Eye (tissue), 1 donor: ENCODE measurements around the gene SPATA2L.

Experiments used
- DNase-seq: peaks from one replicate; pipeline ENCODE4 v3.0.0-alpha.2; 2015

SPATA2L gene

DNA sequence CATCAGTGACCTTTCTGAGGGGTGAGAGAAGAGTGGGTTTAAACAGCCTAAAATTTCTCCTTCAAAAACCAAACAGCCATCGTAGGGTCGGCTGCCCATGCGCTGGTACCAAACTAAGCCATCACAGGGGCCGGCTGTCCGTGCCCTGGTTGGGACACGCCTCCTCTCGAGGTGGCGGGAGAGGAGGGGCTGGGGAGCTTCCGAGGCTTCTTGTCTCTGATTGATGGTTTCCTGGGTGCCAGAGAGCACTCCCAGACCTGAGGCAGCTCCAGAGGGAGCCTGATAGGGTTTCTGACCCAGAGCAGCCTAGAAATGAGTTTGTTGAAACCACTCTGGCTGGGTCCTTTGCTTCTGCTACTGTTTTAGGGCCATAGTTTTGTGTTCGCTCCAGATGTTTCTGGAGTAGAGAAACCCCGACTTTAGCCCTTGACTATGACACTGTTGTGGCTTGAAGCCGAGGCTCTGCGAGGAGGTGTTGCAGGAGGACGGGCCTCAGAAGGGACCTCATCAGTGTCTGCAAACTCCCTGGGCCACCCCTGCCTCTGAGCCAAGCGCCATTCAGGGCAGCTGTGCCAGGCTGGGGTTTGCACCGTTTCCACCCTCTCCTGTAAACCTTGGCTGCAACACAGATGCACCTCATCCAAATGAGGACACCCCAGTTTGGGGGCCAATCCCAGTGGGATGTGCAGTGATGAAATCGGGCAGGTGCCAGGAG, 26.1 kb upstream of the SPATA2L start:
- no peak for DNase-seq

DNA sequence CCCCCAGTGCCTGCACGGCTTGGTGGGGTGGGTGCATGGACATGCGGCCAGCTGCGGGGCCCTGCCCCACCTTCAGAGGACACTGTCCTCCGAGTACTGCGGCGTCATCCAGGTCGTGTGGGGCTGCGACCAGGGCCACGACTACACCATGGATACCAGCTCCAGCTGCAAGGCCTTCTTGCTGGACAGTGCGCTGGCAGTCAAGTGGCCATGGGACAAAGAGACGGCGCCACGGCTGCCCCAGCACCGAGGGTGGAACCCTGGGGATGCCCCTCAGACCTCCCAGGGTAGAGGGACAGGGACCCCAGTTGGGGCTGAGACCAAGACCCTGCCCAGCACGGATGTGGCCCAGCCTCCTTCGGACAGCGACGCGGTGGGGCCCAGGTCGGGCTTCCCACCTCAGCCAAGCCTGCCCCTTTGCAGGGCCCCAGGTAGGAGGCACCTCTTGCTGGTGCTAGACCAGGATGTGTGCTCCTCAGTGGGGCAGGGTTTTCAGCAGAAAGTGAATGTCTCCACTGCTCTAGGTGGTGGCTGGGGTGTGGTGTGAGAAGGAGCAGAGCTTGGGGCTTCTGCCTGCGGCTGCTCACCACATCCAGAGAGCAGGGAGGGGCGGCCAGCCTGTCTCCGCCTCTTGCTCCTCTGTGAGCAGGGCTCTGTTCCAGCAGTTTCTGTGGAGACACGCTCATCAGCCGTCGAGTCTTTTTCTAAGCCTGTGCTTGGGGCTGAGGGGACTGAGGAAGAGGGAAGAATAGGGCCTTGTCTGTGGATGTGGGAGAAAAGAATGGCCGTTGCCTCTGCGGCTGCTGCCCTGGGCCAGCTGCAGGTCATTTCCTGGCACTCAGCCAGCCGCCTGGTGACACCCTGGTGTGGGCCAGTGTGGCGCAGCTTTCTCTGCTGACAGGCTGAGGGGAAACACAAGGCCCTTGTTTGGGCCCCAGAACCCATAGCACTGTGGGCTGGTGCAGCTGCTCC, 22.1 kb upstream of the SPATA2L start:
- no peak for DNase-seq

DNA sequence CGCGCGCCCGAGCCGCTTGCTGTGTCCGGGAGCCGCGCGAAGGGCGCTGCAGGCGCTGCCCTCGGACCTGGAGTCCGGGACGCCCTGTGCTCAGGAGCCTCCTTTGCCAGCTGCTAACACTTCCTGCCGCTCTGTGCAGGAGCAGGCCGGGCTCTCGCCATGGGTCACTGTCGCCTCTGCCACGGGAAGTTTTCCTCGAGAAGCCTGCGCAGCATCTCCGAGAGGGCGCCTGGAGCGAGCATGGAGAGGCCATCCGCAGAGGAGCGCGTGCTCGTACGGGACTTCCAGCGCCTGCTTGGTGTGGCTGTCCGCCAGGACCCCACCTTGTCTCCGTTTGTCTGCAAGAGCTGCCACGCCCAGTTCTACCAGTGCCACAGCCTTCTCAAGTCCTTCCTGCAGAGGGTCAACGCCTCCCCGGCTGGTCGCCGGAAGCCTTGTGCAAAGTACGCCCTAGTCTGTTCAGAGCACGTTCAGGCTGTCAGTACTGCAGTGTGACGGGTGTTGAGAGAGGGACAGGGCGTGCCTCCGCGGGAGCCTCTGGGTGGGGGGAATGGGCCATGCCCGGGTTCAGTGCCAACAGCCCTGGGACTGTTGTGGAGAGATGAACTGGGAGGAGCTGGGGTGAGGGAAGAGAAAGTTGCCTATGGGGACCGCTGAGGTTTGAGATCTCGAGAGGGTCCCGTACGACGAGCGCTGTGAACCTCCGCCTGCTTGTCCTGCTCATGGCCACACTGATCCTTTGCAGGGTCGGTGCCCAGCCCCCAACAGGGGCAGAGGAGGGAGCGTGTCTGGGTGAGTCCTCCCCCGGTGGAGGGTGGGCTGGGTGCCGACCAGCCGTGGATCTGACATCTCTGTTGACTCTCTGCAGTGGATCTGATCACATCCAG, 21.1 kb upstream of the SPATA2L start:
- DNase-seq, result peak; percentile 37

DNA sequence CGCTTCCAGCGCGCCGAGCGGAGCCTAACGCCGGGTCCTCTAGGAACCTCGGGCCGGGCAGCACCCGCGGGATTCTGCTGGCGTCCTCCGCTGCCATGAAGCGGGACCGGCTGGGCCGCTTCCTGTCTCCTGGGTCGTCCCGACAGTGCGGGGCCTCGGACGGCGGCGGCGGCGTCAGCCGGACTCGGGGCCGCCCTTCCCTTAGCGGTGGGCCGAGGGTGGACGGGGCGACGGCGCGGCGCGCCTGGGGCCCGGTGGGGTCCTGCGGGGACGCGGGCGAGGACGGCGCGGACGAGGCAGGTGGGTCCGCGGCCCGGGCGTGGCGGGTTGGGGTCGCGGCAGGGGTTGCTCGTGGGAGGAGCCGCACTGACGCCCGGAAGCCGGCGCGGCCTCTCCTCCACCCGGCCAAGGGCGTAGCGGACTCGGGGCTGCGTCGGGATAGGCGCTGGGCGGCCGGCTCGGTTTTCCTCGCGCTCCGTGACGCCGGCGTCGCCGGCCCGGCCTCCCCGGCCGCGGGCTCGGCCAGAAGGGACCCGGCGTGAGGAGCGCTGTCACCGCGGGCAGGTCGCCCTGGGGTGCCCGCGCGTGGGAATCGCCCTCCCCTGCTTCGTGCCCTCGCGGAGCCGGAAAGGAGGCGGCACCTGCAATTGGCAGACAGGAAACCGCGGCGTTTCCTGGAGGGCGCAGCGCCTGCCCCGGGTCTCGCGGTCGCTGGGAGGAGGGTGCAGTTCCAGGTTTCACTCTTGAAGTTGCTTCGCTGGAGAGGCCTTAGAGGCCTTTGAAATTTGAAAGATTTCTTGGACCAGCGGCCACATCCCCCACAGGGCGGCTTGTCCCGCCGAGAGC, 20.3 kb upstream of the SPATA2L start:
- peak; percentile 38 for DNase-seq

DNA sequence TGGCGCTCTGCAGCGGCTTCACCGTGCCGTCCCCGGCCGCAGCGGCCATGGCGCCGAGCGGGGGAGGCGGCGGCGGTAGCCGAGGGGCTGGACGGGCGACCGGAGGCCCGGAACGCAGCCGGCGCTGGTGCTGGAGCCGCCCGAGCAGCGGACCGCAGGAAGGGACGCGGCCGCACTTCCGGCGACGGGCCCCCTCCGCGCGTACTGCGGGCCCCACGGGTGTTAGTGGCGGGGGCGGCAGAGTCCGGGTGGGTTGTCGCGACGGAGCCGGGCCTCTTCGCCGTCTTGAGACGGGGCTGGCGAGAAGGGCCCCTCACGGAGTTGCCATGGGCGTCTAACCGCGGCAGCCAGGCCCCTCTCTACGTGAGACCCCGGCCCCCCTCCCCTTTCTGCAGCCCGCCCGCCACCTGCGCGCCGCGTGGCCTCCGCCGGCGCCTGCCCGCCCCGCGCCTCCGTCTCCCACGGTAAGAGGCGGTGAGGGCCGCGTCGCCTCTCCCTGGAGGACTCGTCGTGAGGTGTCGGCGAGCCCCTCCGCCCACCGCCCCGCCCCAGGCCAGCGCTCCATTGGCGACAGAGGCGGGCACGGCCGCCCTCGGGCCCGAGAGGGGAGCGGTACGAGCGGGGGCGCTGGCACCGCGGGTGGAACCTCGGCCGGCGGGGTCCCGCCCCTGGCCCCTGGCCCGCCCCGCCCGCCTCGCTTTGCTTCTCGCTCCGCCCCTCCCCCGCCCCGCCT, 19.5 kb upstream of the SPATA2L start, which contains the start of the genes VPS9D1 and ZNF276:
Gene VPS9D1, minus strand, starts transcription at position 86 of the 733 bp plus-strand sequence. Its CDS starts 37 bp downstream, at position 49.
Gene ZNF276, plus strand, starts transcription at position 725 of the 733 bp plus-strand sequence. CDS start 104 bp downstream, outside the sequence.
- DNase-seq, result peak; percentile 93

DNA sequence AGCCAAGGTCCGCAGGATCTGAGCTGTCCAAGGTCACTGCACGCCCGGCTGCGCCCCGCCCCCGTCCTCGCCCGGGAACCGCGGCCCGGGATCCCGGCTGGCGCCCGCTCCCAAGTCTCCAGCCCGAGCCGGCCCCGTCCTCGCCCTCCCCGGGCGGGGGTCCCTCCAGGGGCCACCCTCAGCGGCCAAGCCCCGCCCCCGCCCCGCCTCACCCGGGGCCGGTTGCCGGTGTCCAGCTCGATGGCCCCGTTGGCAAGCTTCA, 19.0 kb upstream of the SPATA2L start:
- DNase-seq, result peak; percentile 79

DNA sequence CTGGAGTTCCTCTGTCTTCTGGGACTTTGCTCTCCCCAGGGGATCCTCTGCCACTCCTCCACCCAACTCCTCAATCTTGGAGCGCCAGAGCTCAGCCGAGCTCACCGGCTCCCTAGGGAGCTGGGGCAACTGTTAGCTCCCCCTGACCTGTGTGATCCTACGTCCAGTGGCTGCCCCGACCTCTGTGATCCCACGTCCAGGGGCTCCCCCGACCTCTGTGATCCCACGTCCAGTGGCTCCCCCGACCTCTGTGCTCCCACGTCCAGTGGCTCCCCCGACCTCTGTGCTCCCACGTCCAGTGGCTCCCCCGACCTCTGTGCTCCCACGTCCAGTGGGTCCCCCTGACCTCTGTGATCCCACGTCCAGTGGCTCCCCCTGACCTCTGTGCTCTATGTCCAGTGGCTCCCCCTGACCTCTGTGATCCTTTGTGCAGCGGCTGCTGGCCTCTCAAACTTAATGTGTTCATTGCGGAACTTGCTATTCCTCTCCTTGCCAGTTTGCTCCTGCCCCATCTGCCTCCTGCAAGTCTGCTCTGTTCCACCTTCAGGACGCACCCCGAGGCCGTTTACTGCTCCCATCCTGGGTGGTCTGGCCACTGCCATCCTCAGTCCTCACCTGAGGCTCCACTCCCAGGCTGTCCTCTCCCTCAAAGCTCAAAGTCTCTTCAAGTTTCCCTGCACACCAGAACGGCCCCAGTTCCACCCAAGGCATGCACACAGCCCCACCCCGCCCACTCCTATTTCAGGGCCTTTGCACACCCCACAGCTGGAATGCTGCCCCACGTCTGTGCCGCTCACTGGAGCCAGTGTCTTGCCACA, 16.4 kb upstream of the SPATA2L start:
- DNase-seq, result no peak

DNA sequence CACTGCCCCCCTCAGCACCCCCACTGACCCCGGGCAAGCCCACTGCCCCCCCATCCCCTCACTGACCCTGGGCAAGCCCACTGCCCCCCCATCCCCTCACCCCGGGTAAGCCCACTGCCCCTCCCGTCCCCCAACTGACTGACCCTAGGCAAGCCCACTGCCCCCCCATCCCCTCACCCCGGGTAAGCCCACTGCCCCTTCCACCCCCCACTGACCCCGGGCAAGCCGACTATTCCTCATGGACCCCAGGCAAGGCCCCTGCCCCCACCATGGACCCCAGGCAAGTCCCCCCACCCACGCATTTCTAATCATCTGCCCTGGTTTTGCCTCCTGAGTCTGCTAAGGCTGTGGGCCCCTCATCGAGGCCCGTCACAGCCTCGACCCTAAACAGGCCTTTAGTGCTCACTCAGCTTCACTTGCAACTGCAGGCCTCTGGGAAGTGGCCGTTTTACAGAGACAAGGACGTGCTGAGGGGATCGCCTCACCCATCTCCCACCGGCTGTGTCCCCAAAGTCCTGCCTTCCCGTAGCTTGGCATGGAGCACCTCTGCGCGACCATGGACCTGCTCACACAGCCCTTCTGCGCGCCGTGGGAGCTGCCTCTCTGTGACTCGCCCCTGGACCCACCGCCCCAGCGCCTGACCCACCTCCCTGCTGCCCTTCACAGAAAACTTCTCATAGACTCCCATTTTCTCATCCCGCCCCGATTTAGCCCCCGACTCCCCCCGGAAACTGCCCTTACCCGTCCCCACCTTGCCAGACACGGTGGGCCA, 15.6 kb upstream of the SPATA2L start:
- no peak for DNase-seq

DNA sequence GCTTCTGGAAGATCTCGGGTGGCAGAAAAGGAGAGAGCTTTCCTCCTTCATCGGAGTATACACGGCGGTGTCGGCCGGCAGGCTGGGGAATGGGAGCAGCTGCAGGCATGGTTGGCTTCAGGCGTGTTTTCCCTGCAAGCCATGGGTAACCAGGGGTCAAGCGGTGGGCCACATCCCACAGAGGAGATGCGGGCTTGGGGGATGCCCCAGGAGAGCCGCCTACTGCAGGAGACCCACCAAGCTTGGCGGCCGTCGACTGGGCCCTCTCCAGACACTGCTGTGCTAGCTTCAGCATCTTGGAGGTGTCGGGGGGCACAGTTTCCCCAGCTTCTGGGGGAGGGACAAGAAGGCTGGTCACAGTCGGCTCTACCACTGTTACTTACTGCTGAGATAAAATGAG, 15.0 kb upstream of the SPATA2L start:
- DNase-seq, result no peak

DNA sequence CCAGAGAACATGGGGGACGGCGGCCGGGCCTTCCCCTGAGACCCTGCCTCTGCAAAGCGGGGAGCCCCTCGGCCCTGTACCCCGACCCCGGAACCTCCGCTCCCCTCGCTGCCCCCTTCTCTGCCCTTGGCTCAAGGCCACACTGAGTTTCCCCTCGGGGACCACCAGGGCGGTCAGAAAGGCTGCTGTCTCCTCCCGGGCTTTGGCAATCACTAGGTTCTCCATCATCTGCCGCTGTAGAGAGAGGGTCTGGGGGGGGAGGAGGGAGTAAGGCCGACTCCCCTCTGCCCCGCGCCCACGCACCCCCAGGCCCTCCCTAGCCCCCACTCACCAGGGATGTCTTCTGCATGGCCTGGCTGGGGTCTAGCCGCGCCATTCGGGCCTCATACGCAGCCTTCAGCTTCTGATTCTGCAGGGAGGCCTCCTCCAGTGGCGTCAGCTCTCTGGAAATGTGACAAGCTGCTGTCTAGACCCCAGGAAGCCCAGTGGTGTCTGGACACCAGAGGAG, 10.8 kb upstream of the SPATA2L start:
- no peak for DNase-seq

DNA sequence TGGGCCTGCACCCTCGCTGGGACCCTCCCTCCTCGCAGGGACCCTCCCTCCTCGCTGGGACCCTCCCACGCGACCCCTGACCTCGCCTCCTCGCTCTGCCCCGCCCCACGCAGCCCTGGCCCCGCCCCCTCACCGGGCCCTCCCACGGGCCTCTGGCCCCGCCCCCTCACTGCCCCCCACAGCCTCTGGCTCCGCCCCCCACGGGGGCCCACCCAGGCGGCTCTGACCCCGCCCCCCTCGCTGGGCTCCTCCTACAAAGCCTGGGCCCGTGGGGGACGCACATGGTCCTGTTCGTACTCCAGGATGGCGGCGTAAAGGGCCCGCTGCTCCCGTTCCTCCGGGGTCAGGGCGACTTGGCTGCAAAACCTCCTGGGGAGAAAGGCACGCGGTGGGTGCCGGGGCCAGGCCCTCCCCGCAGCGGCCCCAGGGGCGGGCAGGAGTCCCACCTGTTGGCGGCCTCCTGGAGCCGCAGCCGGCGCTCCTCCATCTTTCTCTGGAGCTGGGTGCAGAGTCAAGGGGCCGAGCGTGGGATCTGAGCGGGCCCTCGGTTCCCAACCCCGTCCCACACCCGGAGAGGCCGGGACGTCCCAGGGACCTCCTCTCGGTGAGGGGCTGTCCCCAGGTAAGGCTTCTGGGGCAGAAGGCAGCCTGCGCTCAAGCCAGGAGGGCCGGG, 10.2 kb upstream of the SPATA2L start:
- peak; percentile 80 for DNase-seq

DNA sequence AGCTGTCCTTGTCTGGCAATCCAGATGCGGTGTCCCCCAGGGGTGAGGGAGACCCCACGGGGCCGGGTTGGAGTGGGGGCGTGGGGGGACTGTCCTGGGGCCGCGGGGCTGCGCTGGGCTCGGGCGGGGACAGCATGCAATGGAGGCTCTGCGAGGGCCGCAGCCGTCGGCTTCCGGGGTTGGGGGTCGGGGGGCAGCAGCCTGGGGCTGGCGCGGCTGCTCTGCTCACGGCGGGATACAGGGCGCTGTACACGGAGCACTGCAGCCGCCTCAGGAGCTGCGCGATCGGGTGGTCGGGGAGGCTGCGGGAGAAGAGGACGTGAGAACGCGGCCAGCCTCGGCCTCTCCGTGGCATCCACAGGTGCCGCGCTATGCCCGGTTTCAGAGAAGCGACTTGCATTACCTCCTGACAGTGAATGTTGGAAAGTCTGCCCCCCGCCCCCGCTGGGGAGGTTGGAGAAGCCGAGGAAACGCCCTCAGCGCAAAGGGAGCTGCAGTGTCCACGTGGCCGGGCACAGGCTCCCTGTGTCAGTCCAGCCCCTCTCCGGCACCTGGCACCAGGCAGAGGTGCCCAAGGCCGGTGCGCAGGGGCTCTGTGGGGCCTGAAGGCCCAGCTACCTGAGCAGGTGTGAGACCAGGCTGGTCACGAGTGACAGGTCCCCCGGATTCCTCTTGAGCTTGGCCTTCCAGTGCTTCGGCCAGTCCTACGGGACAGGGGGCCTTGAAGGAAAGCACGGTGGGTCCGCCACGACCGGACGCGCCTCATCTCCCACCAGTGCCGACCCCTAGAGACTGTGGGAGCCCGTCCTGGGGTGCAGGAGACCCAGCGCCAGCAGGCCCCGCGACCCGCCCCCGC, 9.4 kb upstream of the SPATA2L start:
- DNase-seq, result no peak

DNA sequence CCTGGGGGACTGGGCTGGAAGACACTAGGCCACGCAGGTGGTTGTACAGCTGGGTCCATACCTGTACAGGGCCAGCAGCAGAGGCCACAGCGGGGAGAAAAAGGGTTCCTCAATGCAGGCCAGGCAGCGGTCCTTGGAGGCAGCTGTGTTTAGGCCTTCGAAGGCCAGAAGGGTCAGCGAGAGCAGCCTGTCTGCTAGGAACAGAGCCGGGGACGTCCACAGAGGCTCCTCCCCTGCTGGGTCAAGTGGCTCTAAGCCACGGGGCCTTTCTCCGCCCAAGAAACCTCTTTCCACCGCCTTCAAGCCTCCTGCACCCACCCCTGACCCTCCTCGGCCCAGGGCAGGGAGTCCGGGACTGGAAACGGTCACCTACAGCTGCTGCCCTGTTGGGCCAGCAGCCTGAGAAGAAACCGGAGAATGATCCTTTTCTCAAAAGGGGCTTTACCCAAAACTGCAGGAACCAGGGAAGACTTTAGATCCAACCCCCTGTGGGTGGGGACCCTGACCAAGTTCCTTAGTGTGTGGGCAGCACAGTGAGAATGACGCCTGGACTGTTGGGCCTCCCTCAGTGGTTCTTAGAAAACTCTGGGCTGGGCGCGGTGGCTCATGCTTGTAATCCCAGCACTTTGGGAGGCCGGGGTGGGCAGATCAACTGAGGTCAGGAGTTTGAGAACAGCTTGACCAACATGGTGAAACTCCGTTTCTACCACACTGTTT, 8.4 kb upstream of the SPATA2L start:
- no peak for DNase-seq

DNA sequence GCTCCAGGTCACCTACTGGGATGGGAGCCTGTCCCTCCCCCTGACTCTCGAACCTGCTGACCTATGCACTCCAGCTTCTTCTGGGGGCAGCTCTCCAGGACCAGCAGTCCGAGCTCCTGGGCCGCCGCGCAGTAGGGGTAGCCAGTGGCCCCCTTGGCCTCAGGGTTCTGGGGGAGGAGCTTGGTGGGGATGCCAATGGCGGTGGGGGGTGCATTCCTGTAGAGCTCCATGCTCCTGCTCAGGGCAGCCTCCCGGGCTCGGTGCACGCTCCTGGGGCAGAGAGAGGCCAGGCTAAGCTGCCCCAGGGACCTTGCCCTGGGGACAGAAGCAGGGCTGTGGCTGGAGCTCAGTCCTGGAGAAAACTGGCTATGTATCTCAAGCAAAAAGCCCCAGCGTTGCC, 7.7 kb upstream of the SPATA2L start:
- no peak for DNase-seq

DNA sequence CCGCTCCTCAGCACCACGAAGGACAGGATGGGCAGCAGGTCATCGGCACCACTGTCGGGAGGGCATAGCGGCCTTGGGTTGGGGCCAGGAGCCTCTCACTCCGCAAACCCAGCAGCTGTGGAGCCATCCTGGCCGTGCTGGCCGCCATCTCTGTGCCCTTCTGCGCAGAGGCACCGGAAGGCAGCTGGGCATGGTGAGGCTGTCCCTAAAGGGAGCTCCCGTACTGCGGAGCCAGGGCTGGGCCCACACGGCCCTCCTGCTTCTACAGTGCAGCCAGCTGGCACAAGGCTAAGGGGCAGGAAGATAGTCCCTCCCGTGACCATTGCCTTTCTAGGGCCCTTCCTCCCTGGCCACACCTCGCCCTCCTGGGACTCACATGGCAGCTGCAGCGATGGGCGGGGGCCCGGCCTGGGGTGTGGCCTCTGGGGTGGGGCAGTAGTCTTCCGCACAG, 7.0 kb upstream of the SPATA2L start:
- DNase-seq, result no peak

DNA sequence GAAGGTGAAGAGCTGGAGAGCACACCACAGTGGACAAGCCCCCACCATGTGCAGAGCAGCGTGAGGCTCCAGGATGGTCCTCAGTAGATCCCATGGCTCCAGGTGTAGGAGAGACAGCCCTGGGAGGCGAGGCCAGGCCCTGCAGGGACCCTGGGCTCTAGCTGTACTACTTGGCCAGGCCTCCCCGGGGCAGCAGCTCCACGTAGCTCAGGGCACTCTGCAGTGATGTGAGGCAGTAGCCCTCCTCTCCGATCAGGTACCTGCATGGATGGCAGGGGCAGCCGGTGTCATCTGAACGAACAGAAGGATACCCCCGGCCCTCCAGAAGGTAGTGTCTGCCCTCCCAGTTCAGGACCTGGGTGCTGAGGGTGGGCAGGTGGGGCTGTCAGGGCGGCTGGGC, 6.2 kb upstream of the SPATA2L start:
- DNase-seq, result no peak
